GM12874 (cell line): ENCODE measurements around the gene C1QTNF5.

Experiments
- TF ChIP-seq, protein P1 (sequence below): IDR thresholded peaks from 2 replicates; pipeline ENCODE4 v1.5.1; 2011; ENCODE audit warnings: low read depth, mild to moderate bottlenecking, control low read depth, low read length, moderate library complexity; ENCODE audit not compliant: insufficient read depth

C1QTNF5 gene

DNA sequence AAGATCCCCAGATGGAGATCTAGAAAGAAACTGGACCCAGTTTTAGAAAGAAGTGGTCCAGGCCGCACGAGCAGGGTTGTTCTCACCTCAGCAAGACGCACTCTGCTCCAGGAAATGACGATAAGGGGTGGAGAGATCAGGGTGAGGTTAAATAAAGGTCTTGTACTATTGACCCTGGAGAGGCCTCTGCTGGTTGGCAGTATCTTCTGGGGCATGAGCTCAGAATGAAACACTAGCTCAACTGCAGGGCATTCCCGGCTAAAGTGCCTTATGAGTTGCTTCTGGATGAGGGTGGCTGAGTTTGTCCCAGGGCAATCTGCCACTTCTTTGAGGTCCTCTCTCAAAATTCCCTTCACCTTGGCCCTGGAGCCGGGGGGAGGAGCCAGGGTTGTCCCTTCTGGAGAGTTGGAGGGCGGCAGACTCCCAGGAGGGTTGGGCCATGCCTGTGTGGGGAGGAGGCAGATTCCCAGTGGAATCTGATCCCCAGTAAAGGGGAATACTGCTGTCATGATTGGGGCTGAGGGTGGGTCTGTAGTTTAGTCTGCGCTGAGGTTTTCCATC is 29.9 kb upstream of the C1QTNF5 start:
- TF ChIP-seq, protein P1, sequence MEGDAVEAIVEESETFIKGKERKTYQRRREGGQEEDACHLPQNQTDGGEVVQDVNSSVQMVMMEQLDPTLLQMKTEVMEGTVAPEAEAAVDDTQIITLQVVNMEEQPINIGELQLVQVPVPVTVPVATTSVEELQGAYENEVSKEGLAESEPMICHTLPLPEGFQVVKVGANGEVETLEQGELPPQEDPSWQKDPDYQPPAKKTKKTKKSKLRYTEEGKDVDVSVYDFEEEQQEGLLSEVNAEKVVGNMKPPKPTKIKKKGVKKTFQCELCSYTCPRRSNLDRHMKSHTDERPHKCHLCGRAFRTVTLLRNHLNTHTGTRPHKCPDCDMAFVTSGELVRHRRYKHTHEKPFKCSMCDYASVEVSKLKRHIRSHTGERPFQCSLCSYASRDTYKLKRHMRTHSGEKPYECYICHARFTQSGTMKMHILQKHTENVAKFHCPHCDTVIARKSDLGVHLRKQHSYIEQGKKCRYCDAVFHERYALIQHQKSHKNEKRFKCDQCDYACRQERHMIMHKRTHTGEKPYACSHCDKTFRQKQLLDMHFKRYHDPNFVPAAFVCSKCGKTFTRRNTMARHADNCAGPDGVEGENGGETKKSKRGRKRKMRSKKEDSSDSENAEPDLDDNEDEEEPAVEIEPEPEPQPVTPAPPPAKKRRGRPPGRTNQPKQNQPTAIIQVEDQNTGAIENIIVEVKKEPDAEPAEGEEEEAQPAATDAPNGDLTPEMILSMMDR = no peak

DNA sequence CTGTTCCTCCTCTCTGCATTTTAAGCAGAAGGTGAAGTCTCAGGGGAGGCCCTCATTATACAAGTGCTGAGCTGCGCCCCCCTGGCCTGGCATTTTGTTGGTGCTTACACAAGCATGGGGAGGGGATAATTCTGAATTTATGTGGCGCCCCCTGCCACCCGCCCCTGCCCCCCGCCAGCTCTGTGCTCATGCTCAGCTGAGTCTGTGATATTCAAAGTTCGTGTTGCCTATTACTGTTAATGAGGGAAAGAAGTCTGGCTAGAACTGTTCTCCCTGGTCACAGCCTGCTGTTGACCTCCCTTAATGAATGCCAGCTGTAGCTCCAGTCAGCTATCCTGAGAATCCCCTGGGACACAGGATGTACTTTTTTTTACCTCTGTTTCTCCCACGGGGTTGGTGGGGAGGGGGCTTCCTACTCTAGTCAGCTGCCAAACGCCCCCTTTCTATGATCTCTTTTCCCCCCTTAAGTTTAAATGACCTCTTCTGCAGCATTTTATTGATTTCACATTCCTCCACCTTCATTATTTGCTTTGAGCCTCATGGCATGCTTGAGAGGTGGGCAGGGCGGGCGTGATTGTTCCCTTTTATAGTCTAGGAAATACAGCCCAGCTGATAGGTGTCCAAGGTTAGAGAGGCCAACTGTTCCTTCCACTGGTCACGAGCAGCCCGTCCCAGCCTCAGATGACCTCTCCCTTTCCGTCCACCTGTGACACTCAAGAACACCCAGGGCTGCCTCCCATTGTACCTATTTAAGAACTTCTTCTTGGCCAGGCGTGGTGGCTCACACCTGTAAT is 28.6 kb upstream of the C1QTNF5 start:
- TF ChIP-seq, protein P1 = no peak

DNA sequence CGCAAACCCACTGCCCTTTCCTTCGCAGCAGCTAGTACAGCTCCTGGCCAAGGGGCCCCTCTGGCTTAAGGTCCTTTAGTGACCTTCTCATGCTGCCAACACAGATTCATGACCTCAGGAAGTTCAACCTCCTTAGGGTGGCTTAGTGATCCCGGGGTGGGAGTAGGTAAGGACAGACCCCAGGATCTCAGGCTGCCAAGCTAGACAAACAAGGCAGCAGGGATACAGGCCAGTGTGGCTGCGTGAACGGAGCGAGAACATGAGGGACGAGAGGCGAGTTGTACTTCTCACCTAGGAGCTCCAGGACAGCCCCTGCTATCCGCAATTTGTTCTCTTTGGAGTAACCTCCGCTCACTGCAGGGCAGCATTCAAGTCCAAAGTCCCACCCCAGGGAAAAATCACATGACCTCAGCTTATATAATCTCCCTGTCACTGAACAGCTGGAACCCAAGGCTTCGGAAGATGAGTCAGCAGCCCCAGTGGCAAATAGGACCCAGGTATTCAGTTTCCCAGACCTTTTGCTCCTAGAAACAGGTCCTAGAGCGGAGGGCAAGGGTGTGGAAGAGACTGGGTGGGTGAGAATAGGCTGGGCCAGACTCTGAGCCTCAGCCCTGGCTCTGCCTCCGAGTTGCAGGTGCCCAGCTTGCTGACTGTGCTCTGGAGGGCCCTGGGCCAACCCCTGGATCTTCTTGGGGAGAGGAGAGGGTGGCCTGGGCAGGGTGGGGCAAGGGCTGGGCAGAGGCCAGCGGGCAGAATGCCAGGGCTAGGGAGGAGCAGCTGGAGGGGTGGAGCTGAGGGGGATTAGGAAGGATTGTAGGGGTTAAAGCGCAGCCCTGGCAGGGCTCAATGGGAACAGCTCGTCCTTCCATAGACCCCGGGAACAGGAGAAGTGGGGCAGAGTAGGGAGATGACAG is 27.7 kb upstream of the C1QTNF5 start:
- TF ChIP-seq, protein P1 = no peak

DNA sequence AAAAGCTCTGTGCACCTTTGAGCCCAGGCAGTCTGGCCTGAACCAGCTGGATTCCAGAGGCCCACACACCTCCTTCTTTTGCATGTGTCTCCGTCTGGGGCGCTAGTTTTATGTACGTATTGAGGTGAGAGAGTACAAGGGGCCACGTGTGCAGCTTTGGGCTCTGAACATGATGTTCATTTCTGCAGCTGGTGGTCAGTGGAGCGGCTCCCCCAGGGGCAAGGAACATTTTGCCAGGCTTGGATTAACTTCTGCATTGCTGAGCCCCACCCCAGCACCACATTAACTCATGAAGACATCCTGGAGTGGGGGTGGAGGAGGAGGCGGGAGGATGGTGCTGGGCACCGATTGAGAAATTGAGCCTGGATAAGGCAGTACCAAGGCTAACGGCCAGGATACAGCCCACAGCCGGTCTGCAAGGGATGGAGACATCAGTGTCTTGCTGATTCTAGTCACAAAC is 27.0 kb upstream of the C1QTNF5 start:
- TF ChIP-seq, protein P1 = no peak

DNA sequence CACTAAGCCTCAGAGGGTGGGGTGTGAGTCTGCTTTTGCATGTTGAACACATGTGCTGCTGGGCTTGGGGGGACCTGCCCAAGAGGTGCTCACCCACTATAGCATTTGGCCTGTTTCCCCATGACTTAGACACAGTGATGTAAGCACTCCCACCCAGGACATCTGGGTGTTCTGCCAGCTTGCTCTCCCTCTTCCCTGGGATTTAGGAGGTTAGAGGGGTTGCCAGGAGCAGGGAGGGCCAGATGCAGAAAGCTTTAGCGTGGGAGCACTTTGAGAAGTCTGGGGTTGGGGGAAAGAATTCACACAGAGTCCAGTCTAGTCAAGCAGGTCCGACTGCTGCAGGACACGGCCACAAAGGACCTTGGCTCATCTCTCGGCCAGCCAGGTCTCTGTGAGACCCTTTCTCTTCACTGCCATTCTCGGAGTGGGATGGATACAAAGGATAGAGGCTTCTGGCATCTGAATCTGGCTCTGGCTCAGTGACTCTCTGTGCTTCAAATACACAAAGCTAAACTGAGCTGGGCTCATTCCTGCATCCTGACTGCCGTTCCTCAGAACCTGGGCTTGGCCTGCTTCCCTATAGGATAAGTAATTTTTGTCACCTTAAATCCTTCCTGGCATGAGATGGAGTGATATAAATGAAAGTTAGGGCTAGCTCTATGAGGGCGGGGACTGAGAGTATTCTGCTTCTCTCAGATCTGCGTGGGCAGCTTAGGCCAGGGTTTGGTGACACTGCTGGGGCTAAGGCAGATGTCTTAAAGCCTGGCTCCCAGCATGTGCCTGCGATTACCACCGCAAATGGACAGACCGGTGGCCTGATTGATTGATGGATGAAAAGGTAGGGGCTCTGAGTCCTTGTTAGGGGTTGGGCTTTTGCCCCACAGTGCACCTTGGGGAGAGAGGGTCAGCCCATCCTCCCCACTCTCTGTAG is 26.3 kb upstream of the C1QTNF5 start:
- TF ChIP-seq, protein P1 = no peak

DNA sequence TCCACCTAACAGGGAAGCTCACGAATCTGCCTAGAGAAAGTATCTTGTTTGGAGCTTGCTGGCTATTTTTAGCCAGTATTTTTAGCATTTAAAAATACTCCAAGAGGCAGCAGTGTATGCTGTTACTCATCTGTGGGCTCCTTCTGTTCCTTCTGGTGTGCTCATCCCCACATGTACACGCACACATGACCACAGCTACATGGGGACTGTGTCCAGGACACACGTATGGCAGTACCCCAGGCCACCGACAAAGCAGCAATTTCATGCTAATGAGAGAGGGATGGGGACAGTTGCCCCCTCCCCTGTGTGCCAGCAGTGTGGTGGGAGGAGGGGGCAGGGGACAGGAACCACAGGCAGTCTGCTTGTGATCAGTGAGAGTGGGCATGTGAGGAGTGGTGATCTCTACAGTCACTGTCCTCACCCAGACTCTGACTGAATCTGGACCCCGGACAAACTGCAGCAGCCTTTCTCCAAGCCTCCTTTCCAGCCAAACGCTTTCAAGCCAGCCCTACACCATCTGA is 24.4 kb upstream of the C1QTNF5 start:
- TF ChIP-seq, protein P1 = no peak
